Natural killer cell (primary cell): ENCODE measurements around the gene ANGEL1. TPM values are rescaled to one million over a fixed set of nuclear protein-coding genes. Genes with fewer than 3 reads are reported as not detected.

ENCODE experiments used
- ATAC-seq, 3 donors: fragments of 150-1000 bp in 2 of 3; fragments of 200-7000 bp in 1 of 3; cut with Tn5 transposase; 1 replicate in 1 of 3; 2 replicates in 2 of 3; pipeline ENCODE4 v1.10.0; 2021; ENCODE audit warnings: mild to moderate bottlenecking in 2 of 3, moderate library complexity in 2 of 3
- DNase-seq, 2 donors: peaks; one replicate each; pipeline versions ENCODE4 v3.0.0 to v3.0.0-alpha.2; 2013 to 2021; ENCODE audit warnings: mixed read lengths in 1 of 2
- H3K27ac ChIP-seq: one replicate; pipeline ENCODE4 v1.5.1; 2013; ENCODE audit warnings: mild to moderate bottlenecking, low read length
- H3K27me3 ChIP-seq: one replicate; pipeline ENCODE4 v1.6.1; 2013; ENCODE audit warnings: low read length; ENCODE audit not compliant: control insufficient read depth, insufficient read depth
- H3K36me3 ChIP-seq: one replicate; pipeline ENCODE4 v1.6.1; 2013; ENCODE audit warnings: low read length; ENCODE audit not compliant: control insufficient read depth, insufficient read depth
- H3K4me1 ChIP-seq: one replicate; pipeline ENCODE4 v1.6.1; 2013; ENCODE audit warnings: low read length; ENCODE audit not compliant: control insufficient read depth, insufficient read depth
- H3K4me3 ChIP-seq: one replicate; pipeline ENCODE4 v1.5.1; 2013; ENCODE audit warnings: low read length
- H3K9me3 ChIP-seq: one replicate; pipeline ENCODE4 v1.6.1; 2013; ENCODE audit warnings: low read length; ENCODE audit not compliant: control insufficient read depth, insufficient read depth
- H3K27ac Mint-ChIP-seq, 2 donors: one replicate each; pipeline ENCODE4 v1.8.0; 2022; ENCODE audit warnings: mild to moderate bottlenecking in 2 of 2, mixed read lengths in 2 of 2, moderate library complexity in 1 of 2
- H3K27me3 Mint-ChIP-seq, 2 donors: one replicate each; pipeline ENCODE4 v1.8.0; 2022; ENCODE audit warnings: low read depth in 2 of 2, mixed read lengths in 2 of 2
- H3K36me3 Mint-ChIP-seq: one replicate; pipeline ENCODE4 v1.8.0; 2022; ENCODE audit warnings: mixed read lengths
- H3K4me1 Mint-ChIP-seq, 2 donors: one replicate each; pipeline ENCODE4 v1.8.0; 2022; ENCODE audit warnings: mixed read lengths in 2 of 2
- H3K4me3 Mint-ChIP-seq: one replicate; pipeline ENCODE4 v1.8.0; 2022; ENCODE audit warnings: mild to moderate bottlenecking, moderate library complexity, mixed read lengths
- H3K9me3 Mint-ChIP-seq, 2 donors: one replicate each; pipeline ENCODE4 v1.8.0; 2022; ENCODE audit warnings: mixed read lengths in 2 of 2
- WGBS: methylation state at CpG from one replicate; pipeline ENCODE4 v1.1.7; 2013; ENCODE audit warnings: missing lambda C conversion rate; ENCODE audit not compliant: insufficient coverage; 5-methylcytosine and 5-hydroxymethylcytosine counted together
- intact Hi-C: fragments of 100-400 bp; cut with micrococcal nuclease; formaldehyde crosslinking; loops from one replicate; pipeline ENCODE4 v1.14.2; 2022
- total RNA-seq, 4 donors: library from RNA; stranded (reverse); fragments of 120-200 nt in 1 of 4; gene quantifications; one replicate each; pipeline versions ENCODE4 v1.2.3 to v1.2.4, GENCODE V29; 2013 to 2022
- TF ChIP-seq, protein P1 (sequence below): fragments of 200-600 bp; IDR thresholded peaks from one replicate; pipeline ENCODE4 v1.8.0; 2022; ENCODE audit warnings: antibody characterized with exemption

The ANGEL1 gene
- total RNA-seq, 3 donors from 2014 or later (not counting 1 experiment from before 2014, with no cell fraction given) = 12.2 to 20.2 (median 17.2) TPM

DNA sequence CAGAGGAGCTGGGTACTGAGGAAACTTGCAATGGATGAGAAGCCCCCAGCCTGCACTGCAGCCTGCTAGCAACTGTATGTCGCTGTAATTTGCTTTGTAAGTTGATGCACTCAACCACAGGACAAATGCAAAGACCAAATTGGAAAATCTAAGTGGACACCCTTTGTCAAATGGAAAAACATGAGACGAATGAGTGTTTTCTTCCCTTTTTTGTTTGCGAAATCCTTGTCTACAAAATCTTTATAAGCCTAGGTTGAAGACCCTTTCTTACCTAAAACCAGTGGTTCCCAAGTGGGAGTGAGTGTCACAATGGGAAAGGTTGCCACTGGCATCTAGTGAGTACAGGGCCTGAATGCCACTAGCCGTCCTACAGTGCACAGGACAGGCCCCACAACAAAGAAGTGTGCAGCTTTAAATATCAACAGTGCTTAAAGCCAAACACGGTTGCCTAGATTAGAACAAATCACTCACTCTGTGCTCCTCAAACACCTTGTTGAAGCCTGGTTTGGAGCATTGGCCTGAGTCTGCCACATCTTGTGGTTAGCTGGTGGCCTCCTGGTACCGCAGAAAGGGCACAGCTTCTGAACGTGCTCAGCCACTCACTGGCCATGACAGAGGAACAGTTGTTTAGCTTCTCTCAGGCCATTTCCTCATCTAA is 59.0 kb downstream of the ANGEL1 start:
- Mint-ChIP-seq H3K36me3 (no peaks in the 10 kb centered on the region), H3K4me3 (no peak overlapping the region), H3K27me3 (peaks cover 8 to 12% of the 10 kb centered on the region in 2 donors), H3K9me3 (no peaks in the 10 kb centered on the region), H3K4me1 (no peaks in the 10 kb centered on the region), H3K27ac (no peak overlapping the region)
- H3K27me3 ChIP-seq = no peaks in the 10 kb centered on the region
- TF ChIP-seq, protein P1, sequence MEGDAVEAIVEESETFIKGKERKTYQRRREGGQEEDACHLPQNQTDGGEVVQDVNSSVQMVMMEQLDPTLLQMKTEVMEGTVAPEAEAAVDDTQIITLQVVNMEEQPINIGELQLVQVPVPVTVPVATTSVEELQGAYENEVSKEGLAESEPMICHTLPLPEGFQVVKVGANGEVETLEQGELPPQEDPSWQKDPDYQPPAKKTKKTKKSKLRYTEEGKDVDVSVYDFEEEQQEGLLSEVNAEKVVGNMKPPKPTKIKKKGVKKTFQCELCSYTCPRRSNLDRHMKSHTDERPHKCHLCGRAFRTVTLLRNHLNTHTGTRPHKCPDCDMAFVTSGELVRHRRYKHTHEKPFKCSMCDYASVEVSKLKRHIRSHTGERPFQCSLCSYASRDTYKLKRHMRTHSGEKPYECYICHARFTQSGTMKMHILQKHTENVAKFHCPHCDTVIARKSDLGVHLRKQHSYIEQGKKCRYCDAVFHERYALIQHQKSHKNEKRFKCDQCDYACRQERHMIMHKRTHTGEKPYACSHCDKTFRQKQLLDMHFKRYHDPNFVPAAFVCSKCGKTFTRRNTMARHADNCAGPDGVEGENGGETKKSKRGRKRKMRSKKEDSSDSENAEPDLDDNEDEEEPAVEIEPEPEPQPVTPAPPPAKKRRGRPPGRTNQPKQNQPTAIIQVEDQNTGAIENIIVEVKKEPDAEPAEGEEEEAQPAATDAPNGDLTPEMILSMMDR = no peak
- 73% methylated on average over 6 of the region's 7 CpGs for WGBS
- no peaks in the 10 kb centered on the region for H3K4me1 ChIP-seq
- H3K4me3 ChIP-seq = no peak overlapping the region
- H3K27ac ChIP-seq = no peak overlapping the region
- no peak for ATAC-seq
- no peak for DNase-seq
- no peaks in the 10 kb centered on the region for H3K36me3 ChIP-seq
- intact Hi-C loops = no loop called here
- H3K9me3 ChIP-seq = no peaks in the 10 kb centered on the region

DNA sequence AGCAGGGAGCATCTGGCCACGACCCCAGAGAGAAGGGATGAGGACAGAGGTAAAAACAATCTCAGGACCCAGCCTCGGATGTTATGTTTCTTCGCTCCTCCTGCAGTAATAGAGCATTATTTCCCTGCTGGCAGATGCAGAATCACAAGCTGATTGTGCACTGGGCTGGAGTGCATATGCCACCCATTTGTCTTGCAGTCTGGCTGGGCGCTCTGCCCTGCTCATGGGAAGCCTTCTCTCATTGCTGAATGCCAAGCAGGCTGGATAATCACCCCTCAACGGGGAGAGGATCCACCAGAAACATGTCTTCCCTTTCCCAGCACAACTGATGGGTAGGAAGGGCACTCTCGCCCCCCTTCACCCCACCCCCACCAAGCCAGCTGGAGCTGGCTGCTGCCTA is 59.9 kb downstream of the ANGEL1 start:
- no peaks in the 10 kb centered on the region for H3K36me3 ChIP-seq
- intact Hi-C loops = no loop called here
- no peak overlapping the region for H3K4me3 Mint-ChIP-seq

DNA sequence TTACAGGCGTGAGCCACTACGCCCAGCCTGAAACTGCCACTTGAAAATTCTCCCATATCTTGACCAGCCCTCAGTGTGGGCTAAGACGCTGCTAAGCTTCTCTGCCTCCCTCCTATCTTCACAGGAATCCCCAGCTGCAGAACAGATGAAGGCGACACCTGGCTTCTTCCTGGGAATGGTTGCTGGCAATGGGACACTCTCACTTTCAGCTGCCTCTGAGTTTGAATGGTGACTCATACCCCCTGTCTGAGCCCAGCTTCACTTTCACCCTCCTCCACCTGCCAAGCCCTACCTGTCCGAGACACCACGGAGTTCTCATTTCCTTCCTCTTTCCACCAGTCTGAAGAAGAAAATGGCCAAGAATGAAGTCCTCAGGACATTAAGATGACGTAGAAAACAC is 69.7 kb downstream of the ANGEL1 start:
- Mint-ChIP-seq H3K4me3 (no peak overlapping the region), H3K9me3 (peaks cover 4 to 7% of the 10 kb centered on the region in 2 donors), H3K4me1 (no peaks in the 10 kb centered on the region), H3K27me3 (peaks cover 19 to 46% of the 10 kb centered on the region in 2 donors), H3K27ac (no peak overlapping the region), H3K36me3 (peaks cover 26% of the 10 kb centered on the region)
- Histone ChIP-seq H3K27me3 (peaks cover 6% of the 10 kb centered on the region), H3K4me1 (no peaks in the 10 kb centered on the region), H3K4me3 (no peak overlapping the region), H3K36me3 (no peaks in the 10 kb centered on the region), H3K9me3 (no peaks in the 10 kb centered on the region), H3K27ac (no peak overlapping the region)
- 50% methylated on average over 7 of the region's 7 CpGs for WGBS
- TF ChIP-seq, protein P1 = no peak
- DNase-seq (no peak), ATAC-seq (no peak)
- intact Hi-C loops = no loop called here

More for the DNA sequence above, 59.9 kb downstream of the ANGEL1 start:
- Histone ChIP-seq H3K27ac (no peak overlapping the region), H3K4me1 (no peaks in the 10 kb centered on the region), H3K4me3 (no peak overlapping the region), H3K27me3 (no peaks in the 10 kb centered on the region), H3K9me3 (no peaks in the 10 kb centered on the region)
- Mint-ChIP-seq H3K9me3 (no peaks in the 10 kb centered on the region), H3K36me3 (no peaks in the 10 kb centered on the region), H3K27ac (no peak overlapping the region), H3K4me1 (no peaks in the 10 kb centered on the region), H3K27me3 (peaks cover under 1 to 8% of the 10 kb centered on the region in 2 donors)
- TF ChIP-seq, protein P1 = no peak
- ATAC-seq = no peak
- 63% methylated on average over 6 of the region's 6 CpGs for WGBS
- no peak for DNase-seq

DNA sequence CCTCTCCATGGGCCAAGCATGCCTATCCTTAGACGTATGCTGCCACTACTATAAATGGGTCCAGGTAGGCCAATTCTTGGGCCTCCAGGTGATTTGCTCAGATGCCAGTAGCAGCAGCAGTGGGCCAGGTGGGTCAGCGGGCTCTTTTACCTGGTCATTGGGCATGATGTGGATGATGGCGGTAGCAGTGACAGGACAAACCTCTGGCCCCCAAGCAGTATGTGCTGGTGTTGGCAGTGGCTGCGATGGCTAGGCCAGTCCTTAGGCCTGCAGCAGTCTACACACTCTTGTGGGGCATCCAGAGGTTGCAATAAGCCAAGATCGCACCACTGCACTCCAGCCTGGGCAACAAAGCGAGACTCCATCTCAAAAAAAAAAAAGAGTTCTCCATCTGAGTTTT is 70.5 kb downstream of the ANGEL1 start:
- peaks cover 4 to 7% of the 10 kb centered on the region in 2 donors for H3K9me3 Mint-ChIP-seq
- no peaks in the 10 kb centered on the region for H3K4me1 Mint-ChIP-seq
- Histone ChIP-seq H3K27me3 (peaks cover 6% of the 10 kb centered on the region), H3K36me3 (no peaks in the 10 kb centered on the region), H3K4me3 (no peak overlapping the region), H3K27ac (no peak overlapping the region), H3K4me1 (no peaks in the 10 kb centered on the region), H3K9me3 (no peaks in the 10 kb centered on the region)
- no peak overlapping the region for H3K4me3 Mint-ChIP-seq
- ATAC-seq (no peak), DNase-seq (no peak)
- 88% methylated on average over 6 of the region's 6 CpGs for WGBS
- H3K27me3 Mint-ChIP-seq = peaks cover 19 to 54% of the 10 kb centered on the region in 2 donors
- peaks cover 26% of the 10 kb centered on the region for H3K36me3 Mint-ChIP-seq
- no peak overlapping the region for H3K27ac Mint-ChIP-seq
- intact Hi-C loops = no loop called here
- TF ChIP-seq, protein P1 = no peak
